ENCODE measurements around the gene SGCE.

SGCE gene

GRCh38 chr7:94567396-94567795 is 88.5 kb downstream of the SGCE start:
- no peak overlapping the region for H3K27ac ChIP-seq (ENCODE audit: extremely low read depth, low read depth, low read length)
- no peaks in the 10 kb centered on the region for H3K4me1 ChIP-seq (ENCODE audit: control insufficient read depth, insufficient read depth, low read length)
- H3K4me3 ChIP-seq (ENCODE audit: low read depth, low read length): no peak overlapping the region
- TF ChIP-seq ZNF433 (tag by site-specific recombination; IDR thresholded peaks at IDR 0.05; ENCODE audit: low read depth) (no peak), ZNF76 (tag by site-specific recombination; IDR thresholded peaks at IDR 0.05; ENCODE audit: borderline replicate concordance, low read depth) (no peak), ZNF776 (tag by site-specific recombination; IDR thresholded peaks at IDR 0.05; ENCODE audit: borderline replicate concordance) (no peak), ZNF16 (tag by site-specific recombination; IDR thresholded peaks at IDR 0.05; ENCODE audit: low read depth) (no peak), ZBTB26 (tag by site-specific recombination; optimal IDR thresholded peaks at IDR 0.05) (no peak), ZNF747 (tag by site-specific recombination; IDR thresholded peaks at IDR 0.05) (no peak), ZNF239 (tag by site-specific recombination; IDR thresholded peaks at IDR 0.05) (no peak), ZNF18 (tag by site-specific recombination; IDR thresholded peaks at IDR 0.05) (no peak), PRDM6 (tag by site-specific recombination; IDR thresholded peaks at IDR 0.05) (no peak), HOXD13 (CRISPR knock-in tag; IDR thresholded peaks at IDR 0.05; ENCODE audit: borderline replicate concordance) (no peak), ZNF19 (tag by site-specific recombination; IDR thresholded peaks at IDR 0.05; ENCODE audit: low read depth) (no peak), AEBP2 (tag by site-specific recombination; IDR thresholded peaks at IDR 0.05; ENCODE audit: borderline replicate concordance) (no peak), ZNF548 (tag by site-specific recombination; IDR thresholded peaks at IDR 0.05) (no peak), ZNF639 (tag by site-specific recombination; IDR thresholded peaks at IDR 0.05) (no peak), ZBTB21 (tag by site-specific recombination; IDR thresholded peaks at IDR 0.05) (no peak), ZNF335 (tag by site-specific recombination; conservative IDR thresholded peaks at IDR 0.05) (no peak), ZFP69B (tag by site-specific recombination; IDR thresholded peaks at IDR 0.05) (no peak), ZNF248 (tag by site-specific recombination; IDR thresholded peaks at IDR 0.05) (no peak), ZNF10 (tag by site-specific recombination; IDR thresholded peaks at IDR 0.05) (no peak)
- no peaks in the 10 kb centered on the region for H3K9me3 ChIP-seq (ENCODE audit: control insufficient read depth, insufficient read depth, low read depth, low read length)
- POLR2A ChIA-PET: no interaction called here
- CTCF ChIA-PET: interaction anchor here (0.6 kb wide), 1 partner anchor 531 kb away, joined by 3 read pairs; no protein-coding TSS in a partner anchor
- no peaks in the 10 kb centered on the region for H3K36me3 ChIP-seq (ENCODE audit: control insufficient read depth in 2 of 2, insufficient read depth in 1 of 2, low read length in 2 of 2)

All from HEK293 (cell line).